Hippocampal formation (tissue), 2 donors: ENCODE measurements around the gene PRKCD.

Experiments used
- DNase-seq, 2 donors: peaks; one replicate each; lab custom pipeline; 2025; lab: John Stamatoyannopoulos, UW

PRKCD gene

GRCh38 chr3:53232641-53233377 is 71.8 kb downstream of the PRKCD start:
- DNase-seq, result no peak

- no peak for DNase-seq
Observed at GRCh38 chr3:53234130-53234840, 73.3 kb downstream of the PRKCD start.

GRCh38 chr3:53234841-53235232 is 73.8 kb downstream of the PRKCD start:
- DNase-seq, result no peak

GRCh38 chr3:53235545-53235944 is 74.5 kb downstream of the PRKCD start:
- DNase-seq, result no peak

- peak in 1 of 2 donors; percentile 61 for DNase-seq
Observed at GRCh38 chr3:53236112-53236841, 75.3 kb downstream of the PRKCD start.

GRCh38 chr3:53238051-53238850 is 77.2 kb downstream of the PRKCD start:
- DNase-seq, result no peak

GRCh38 chr3:53238886-53239285 is 77.9 kb downstream of the PRKCD start:
- DNase-seq, result no peak

- DNase-seq, result no peak
Observed at GRCh38 chr3:53239800-53240199, 78.8 kb downstream of the PRKCD start.

GRCh38 chr3:53240989-53241972 is 80.3 kb downstream of the PRKCD start:
- DNase-seq, result no peak

- DNase-seq, result no peak
Observed at GRCh38 chr3:53242155-53242554, 81.1 kb downstream of the PRKCD start.
